Suppressor macrophage treated with lipopolysaccharide for 1 hour (primary cell): ENCODE measurements around the gene TAF11L14.

ENCODE experiments used
- DNase-seq, 3 donors: peaks; one replicate each; pipeline ENCODE4 v3.0.0-alpha.2; 2020 to 2022

The TAF11L14 gene

DNA sequence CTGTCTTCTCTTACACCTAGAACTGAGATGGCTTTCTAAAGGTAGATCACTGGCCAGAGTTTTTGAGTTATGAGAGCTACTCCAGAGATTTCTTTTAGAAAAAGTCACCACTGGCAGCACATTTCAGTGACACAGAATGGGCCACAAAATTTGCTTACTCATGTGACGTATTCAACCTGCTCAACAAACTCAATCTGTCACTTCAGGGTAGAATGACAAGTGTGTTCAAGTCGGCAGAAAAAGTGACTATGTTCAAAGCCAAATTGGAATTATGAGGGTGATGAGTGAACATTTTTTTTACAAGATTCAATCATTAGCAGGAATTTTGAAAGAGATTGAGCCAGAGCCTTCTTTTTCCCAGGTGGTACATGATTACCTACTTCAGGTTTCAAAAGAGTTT, 46.5 kb downstream of the TAF11L14 start:
- DNase-seq: no peak
